Stimulated activated effector memory CD8-positive, alpha-beta T cell treated with anti-CD3 and anti-CD28 coated beads, Interleukin-12 subunit alpha, Interleukin-12 subunit beta, amount 100 ng/mL, for 72 hours (primary cell): ENCODE measurements around the gene KCND3.
"Not testable (repeated sequence)": the region's sequence is repeated elsewhere in the genome, so short reads cannot be mapped to it uniquely, and the experiment has no call there.

Experiments used
- ATAC-seq: fragments of 150-1000 bp; cut with Tn5 transposase; 2 replicates; pipeline ENCODE4 v1.10.0; 2021
- DNase-seq, 2 donors: peaks; one replicate each; pipeline ENCODE4 v3.0.0; 2021 to 2022; ENCODE audit warnings: low spot score in 2 of 2
- H3K27ac Mint-ChIP-seq: one replicate; pipeline ENCODE4 v1.8.0; 2022; ENCODE audit warnings: mild to moderate bottlenecking, mixed read lengths
- H3K36me3 Mint-ChIP-seq: one replicate; pipeline ENCODE4 v1.8.0; 2022; ENCODE audit warnings: mild to moderate bottlenecking, mixed read lengths
- H3K4me1 Mint-ChIP-seq: one replicate; pipeline ENCODE4 v1.8.0; 2022; ENCODE audit warnings: mixed read lengths
- H3K4me3 Mint-ChIP-seq: one replicate; pipeline ENCODE4 v1.8.0; 2022; ENCODE audit warnings: mild to moderate bottlenecking, mixed read lengths
- H3K9me3 Mint-ChIP-seq: one replicate; pipeline ENCODE4 v1.8.0; 2022; ENCODE audit warnings: mixed read lengths

Gene KCND3

DNA sequence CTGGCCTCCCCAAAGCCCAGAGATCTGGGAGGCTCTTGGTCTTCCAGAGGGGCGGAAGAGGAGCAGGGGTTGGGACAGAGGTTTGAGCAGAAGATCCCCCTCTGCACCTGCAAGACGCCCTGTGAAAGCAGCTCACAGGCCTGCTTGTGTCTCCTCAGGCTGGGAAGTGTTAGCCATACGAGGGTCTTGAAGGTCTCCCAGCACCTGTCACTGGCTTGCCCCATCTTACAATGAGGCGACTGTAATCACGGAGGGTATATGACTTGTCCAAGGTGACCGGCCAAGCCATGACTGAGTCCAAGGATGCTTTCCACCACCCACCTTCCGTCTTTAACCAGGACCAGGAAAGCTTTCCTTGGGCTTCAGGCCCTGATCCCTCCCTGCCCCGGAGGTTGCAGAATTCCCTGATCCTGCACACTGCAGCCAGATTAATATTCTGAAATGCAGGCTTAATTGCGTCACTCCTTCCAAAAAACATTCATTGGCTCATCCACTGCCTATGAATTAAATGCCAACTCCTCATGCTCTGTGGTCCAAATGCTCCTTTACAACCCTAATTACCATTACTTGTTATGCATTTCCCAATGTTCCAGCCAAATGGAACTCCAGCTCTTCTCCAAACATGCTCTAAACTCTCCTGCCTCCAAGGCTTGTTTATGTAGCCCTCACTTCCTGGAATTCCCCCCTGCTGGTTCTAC is 169.8 kb downstream of the KCND3 start:
- no peak overlapping the region for H3K27ac Mint-ChIP-seq
- H3K4me3 Mint-ChIP-seq = no peak overlapping the region
- no peak for ATAC-seq
- no peaks in the 10 kb centered on the region for H3K36me3 Mint-ChIP-seq
- no peaks in the 10 kb centered on the region for H3K9me3 Mint-ChIP-seq
- DNase-seq = no peak
- no peaks in the 10 kb centered on the region for H3K4me1 Mint-ChIP-seq

DNA sequence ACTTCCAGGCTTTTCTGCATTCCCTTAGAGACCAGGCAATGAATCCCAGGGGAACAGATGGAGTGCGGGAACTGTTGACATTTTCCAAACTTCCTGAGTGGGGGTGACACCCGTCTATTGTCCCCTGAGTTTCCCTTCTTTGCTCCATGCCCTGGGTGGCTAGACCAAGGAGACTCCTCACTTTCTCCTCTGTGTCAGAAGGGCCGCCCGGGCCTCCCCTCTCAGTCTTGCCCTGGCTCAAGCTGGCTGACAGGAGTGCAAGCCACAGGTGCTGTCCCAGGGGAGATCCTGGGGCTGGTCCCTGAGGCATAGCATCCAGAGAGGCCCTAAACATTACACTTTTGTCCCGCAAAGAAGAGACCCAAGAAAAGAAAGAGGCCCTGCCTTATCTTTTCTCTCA is 170.9 kb downstream of the KCND3 start:
- ATAC-seq = no peak
- DNase-seq = no peak
- H3K4me3 Mint-ChIP-seq = no peak overlapping the region
- H3K27ac Mint-ChIP-seq = no peak overlapping the region
- H3K9me3 Mint-ChIP-seq = no peaks in the 10 kb centered on the region
- no peaks in the 10 kb centered on the region for H3K4me1 Mint-ChIP-seq
- no peaks in the 10 kb centered on the region for H3K36me3 Mint-ChIP-seq

DNA sequence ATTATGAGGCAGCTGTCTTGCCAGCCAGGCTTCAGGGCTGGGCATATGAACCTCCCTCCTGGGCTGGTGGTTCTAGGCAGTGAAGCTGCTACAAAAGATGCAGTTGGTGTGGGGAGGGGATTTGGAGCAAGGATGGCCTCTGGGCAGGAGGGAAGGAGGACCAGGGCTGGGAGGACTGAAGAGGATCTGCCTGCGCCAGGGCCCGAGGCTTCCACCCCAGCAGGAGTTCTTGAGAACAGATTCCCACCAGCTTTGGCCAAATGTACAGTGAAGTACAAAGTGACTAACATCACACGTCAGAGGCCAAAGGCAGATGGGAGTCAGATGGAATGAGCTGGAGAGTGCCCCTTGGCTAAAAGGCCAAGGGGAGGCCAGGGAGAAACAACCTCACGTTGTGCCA is 171.4 kb downstream of the KCND3 start:
- no peaks in the 10 kb centered on the region for H3K9me3 Mint-ChIP-seq
- H3K4me1 Mint-ChIP-seq = no peaks in the 10 kb centered on the region
- H3K36me3 Mint-ChIP-seq = no peaks in the 10 kb centered on the region
- H3K27ac Mint-ChIP-seq = no peak overlapping the region
- H3K4me3 Mint-ChIP-seq = no peak overlapping the region
- DNase-seq (no peak), ATAC-seq (no peak)

DNA sequence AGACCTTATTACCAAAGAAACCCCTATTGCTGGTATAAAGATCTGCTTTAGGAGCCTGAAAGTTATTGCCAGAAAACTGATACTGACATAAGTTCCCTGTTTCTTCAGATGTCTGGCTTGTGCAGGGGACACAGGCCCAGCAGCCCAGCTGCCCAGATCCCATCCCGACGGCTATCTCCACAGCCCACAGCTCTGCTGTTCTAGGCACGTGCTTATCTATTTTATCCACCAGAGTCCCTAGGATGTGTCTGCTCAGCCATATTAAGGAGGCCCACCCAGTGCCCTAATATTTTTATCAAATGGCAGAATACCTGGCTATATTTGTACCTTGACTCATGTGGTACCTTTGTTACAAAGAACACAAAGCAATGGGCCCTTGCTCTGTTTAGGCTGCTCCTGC is 174.8 kb downstream of the KCND3 start:
- H3K4me1 Mint-ChIP-seq = no peaks in the 10 kb centered on the region
- no peaks in the 10 kb centered on the region for H3K9me3 Mint-ChIP-seq
- H3K27ac Mint-ChIP-seq = no peak overlapping the region
- DNase-seq (no peak), ATAC-seq (no peak)
- no peak overlapping the region for H3K4me3 Mint-ChIP-seq
- H3K36me3 Mint-ChIP-seq = no peaks in the 10 kb centered on the region

- H3K36me3 Mint-ChIP-seq = no peaks in the 10 kb centered on the region
- DNase-seq (no peak), ATAC-seq (no peak)
- no peak overlapping the region for H3K4me3 Mint-ChIP-seq
- H3K9me3 Mint-ChIP-seq = no peaks in the 10 kb centered on the region
- no peaks in the 10 kb centered on the region for H3K4me1 Mint-ChIP-seq
- no peak overlapping the region for H3K27ac Mint-ChIP-seq
Observed at GRCh38 chr1:111814305-111814628, 175.2 kb downstream of the KCND3 start.

DNA sequence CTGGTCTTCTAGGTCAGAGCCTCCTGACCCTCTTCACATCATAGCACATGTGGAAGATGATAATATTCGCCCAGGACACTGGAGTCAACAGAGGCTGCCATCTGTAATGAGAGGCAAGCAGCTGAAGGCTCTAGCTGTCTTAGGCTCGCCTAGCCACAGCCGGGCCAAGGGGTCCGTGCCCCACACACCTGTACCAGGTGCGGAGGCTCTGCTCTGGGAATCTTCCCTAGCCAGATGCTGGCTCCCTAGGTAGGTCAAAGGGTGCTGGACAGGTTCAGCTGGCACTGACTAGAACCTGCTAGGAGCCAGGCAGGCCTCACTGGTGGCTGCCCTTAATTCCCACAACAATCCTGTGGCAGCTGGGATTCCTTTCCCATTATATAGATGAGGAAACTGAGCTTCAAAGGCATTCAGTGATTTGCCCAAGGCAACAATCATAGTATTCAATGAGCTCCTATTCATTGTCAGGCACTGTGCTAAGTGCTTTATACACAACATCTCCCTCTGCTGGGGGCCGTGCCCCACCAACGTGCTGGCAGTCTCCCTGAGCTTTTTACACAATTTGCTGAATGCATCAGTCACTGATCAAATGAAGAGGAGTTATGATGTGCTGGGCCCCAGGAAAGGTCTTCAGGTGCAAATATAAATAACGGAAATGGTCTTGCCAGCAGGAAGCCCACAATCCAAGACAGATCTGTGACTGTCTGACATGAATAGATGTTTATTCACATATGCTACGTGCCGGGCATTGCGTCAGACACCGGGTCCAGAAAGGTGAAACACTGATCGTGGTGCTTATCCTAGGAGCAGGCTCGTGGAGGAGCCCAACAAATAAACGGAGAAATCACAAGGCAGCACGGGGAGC is 175.8 kb downstream of the KCND3 start:
- no peak for DNase-seq
- ATAC-seq = no peak
- Mint-ChIP-seq H3K4me3 (no peak overlapping the region), H3K27ac (no peak overlapping the region), H3K36me3 (no peaks in the 10 kb centered on the region), H3K4me1 (no peaks in the 10 kb centered on the region), H3K9me3 (no peaks in the 10 kb centered on the region)

DNA sequence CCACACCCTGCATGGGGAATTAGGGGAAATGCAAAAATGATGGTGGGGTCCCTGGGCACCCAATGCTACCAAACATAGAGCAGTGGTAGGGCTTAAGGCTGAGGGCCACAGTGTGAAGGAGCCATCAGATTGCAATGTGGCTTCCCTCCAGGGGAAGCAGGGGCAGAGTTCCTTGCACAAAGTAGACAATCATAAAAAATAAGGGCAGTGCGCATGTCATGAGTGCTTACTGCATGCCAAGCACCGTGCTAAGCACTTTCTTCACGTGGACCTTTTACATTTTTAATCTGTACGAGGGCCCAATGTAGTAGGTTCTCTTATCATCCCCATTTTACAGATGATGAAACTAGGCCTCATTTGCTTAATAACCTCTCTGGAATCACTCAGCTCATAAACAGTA is 177.2 kb downstream of the KCND3 start:
- DNase-seq (no peak), ATAC-seq (no peak)
- H3K4me1 Mint-ChIP-seq = no peaks in the 10 kb centered on the region
- no peak overlapping the region for H3K27ac Mint-ChIP-seq
- no peaks in the 10 kb centered on the region for H3K36me3 Mint-ChIP-seq
- no peaks in the 10 kb centered on the region for H3K9me3 Mint-ChIP-seq
- no peak overlapping the region for H3K4me3 Mint-ChIP-seq

GRCh38 chr1:111811891-111812290 is 177.6 kb downstream of the KCND3 start:
- no peaks in the 10 kb centered on the region for H3K36me3 Mint-ChIP-seq
- H3K4me3 Mint-ChIP-seq = no peak overlapping the region
- H3K4me1 Mint-ChIP-seq = no peaks in the 10 kb centered on the region
- no peak overlapping the region for H3K27ac Mint-ChIP-seq
- no peak for DNase-seq
- ATAC-seq = no peak
- no peaks in the 10 kb centered on the region for H3K9me3 Mint-ChIP-seq

DNA sequence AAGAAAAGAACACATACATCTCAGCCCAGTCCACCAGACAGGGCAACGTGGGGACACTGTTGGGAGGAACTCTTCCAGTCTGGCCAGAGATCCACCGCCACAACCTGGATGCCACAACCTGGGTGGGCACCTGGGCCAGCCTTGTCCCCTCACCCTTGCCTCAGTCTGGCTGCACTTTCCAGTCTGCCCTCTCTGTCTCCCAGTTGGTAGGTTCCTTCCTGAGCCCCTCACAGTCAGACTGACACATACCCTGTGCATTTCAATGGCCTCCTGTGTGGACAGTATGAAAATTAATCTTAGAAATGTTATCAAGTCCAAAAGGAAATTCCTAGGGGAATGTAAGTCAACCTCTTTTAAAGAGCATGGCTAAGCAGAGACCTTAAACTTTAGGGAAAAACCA is 184.2 kb downstream of the KCND3 start:
- no peaks in the 10 kb centered on the region for H3K4me1 Mint-ChIP-seq
- H3K9me3 Mint-ChIP-seq = no peaks in the 10 kb centered on the region
- H3K27ac Mint-ChIP-seq = no peak overlapping the region
- ATAC-seq = no peak
- no peak overlapping the region for H3K4me3 Mint-ChIP-seq
- H3K36me3 Mint-ChIP-seq = no peaks in the 10 kb centered on the region
- no peak for DNase-seq

- no peaks in the 10 kb centered on the region for H3K36me3 Mint-ChIP-seq
- H3K9me3 Mint-ChIP-seq = no peaks in the 10 kb centered on the region
- no peaks in the 10 kb centered on the region for H3K4me1 Mint-ChIP-seq
- no peak overlapping the region for H3K27ac Mint-ChIP-seq
- no peak overlapping the region for H3K4me3 Mint-ChIP-seq
- DNase-seq (no peak), ATAC-seq (no peak)
Observed at GRCh38 chr1:111804776-111805175, 184.7 kb downstream of the KCND3 start.

DNA sequence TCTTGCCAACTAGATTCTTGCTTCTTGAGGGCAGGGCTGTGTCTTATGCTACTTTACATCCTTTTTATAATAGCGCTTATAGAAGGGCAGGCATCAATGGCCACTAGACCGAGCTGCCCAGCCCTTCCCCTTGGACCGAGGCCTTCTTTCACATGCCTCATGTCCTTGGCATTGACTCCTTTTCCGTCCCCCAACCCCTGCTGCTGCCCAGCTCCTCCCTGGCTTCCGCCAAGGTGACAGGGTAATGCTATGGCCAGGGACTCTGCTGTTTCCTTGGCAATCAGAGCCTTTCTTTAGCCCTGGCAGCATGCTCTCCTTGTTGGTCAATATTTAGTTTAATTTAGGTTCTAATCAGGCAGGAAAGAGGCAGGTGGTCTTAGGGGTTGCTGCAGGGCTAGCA is 185.5 kb downstream of the KCND3 start:
- H3K4me1 Mint-ChIP-seq = no peaks in the 10 kb centered on the region
- no peak overlapping the region for H3K27ac Mint-ChIP-seq
- DNase-seq (no peak), ATAC-seq (no peak)
- no peak overlapping the region for H3K4me3 Mint-ChIP-seq
- H3K9me3 Mint-ChIP-seq = no peaks in the 10 kb centered on the region
- no peaks in the 10 kb centered on the region for H3K36me3 Mint-ChIP-seq

DNA sequence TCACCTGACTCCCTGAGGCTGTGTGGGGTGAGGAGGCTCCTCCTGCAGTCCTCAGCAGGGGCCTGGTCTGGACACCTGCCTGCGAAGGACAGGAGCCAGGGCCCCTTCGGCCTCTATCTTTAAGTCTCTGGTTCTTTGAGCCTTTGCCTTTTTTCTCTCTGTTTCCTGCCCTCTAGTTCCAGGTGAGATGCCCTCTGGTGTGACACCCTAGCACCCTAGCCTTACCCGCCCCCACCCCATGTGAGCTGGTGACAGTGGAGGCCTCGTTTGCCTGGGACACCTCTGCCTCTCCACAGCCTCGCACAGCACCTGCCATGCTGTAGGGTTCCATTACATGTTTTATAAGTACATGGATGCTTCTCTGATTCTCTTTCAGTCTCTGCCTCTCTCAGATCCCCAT is 186.5 kb downstream of the KCND3 start:
- no peak overlapping the region for H3K27ac Mint-ChIP-seq

DNA sequence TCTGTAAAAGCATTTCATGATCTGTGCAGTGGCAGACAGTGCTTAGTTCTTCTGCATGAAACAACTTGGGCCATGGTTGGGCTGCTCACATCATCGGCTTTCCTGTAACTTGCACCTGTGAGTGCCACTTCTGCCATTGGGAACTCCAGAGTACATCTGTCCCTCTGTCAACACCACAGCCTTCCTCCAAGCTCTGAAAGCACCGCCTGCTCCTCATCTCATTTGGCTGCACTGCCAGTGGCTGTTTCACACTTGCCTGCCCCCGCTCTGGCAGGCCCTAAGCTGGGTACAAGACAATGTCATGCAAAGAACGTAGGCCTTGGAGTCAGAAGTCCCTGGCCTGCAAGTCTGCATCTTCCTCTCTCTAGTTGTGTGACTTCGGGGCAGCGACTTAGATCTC is 187.4 kb downstream of the KCND3 start:
- H3K9me3 Mint-ChIP-seq = no peaks in the 10 kb centered on the region
- ATAC-seq (no peak), DNase-seq (no peak)
- no peak overlapping the region for H3K27ac Mint-ChIP-seq
- no peaks in the 10 kb centered on the region for H3K4me1 Mint-ChIP-seq
- H3K36me3 Mint-ChIP-seq = no peaks in the 10 kb centered on the region
- H3K4me3 Mint-ChIP-seq = no peak overlapping the region

More for the DNA sequence above, 186.5 kb downstream of the KCND3 start:
- no peaks in the 10 kb centered on the region for H3K9me3 Mint-ChIP-seq
- ATAC-seq (no peak), DNase-seq (no peak)
- no peak overlapping the region for H3K4me3 Mint-ChIP-seq
- H3K4me1 Mint-ChIP-seq = no peaks in the 10 kb centered on the region
- H3K36me3 Mint-ChIP-seq = no peaks in the 10 kb centered on the region

GRCh38 chr1:111801071-111801850 is 188.2 kb downstream of the KCND3 start:
- H3K4me3 Mint-ChIP-seq = no peak overlapping the region

DNA sequence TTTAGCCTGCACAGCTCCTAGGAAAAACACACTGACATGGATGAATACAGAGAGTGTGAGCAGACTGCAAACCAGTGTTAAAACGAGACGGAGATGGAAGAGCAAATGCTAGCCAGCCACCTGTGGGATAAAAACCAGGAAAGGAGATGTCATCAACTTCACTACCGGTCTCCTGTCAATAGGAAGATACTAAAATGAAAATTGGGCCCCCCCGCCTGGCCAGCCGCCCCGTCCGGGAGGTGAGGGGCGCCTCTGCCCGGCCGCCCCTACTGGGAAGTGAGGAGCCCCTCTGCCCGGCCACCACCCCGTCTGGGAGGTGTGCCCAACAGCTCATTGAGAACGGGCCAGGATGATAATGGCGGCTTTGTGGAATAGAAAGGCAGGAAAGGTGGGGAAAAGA is 189.7 kb downstream of the KCND3 start:
- ATAC-seq, H3K4me1 Mint-ChIP-seq: not testable (repeated sequence)

More at GRCh38 chr1:111801071-111801850, 188.2 kb downstream of the KCND3 start:
- H3K36me3 Mint-ChIP-seq = no peaks in the 10 kb centered on the region
- no peak overlapping the region for H3K27ac Mint-ChIP-seq
- ATAC-seq (no peak), DNase-seq (no peak)
- no peaks in the 10 kb centered on the region for H3K9me3 Mint-ChIP-seq
- H3K4me1 Mint-ChIP-seq = no peaks in the 10 kb centered on the region

DNA sequence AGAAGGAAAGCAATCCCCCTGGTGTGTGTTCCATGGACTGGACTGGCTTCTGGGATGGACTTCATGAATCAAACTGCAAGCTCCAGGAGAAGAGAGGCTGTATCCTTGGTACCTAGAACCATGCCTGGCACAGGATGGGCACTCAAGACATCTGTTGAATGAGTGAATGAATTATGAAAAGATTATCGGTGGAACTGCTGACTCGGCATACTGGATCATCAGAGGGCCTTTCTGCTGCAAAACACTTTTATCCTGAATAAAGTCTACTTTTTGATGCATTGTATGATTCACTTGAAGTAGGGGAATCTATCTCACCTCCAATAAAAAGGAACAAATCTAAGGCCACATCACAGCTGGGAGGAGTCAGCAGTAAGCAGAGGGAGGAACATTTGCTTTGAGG is 190.9 kb downstream of the KCND3 start:
- DNase-seq (no peak), ATAC-seq (no peak)
- Mint-ChIP-seq H3K36me3 (no peaks in the 10 kb centered on the region), H3K4me3 (no peak overlapping the region), H3K9me3 (no peaks in the 10 kb centered on the region), H3K4me1 (no peaks in the 10 kb centered on the region), H3K27ac (no peak overlapping the region)

More for the DNA sequence above, 189.7 kb downstream of the KCND3 start:
- not testable (repeated sequence) for DNase-seq, H3K27ac Mint-ChIP-seq, H3K4me3 Mint-ChIP-seq, H3K36me3 Mint-ChIP-seq, H3K9me3 Mint-ChIP-seq
